ENCODE measurements around the gene CCDC63.

DNA sequence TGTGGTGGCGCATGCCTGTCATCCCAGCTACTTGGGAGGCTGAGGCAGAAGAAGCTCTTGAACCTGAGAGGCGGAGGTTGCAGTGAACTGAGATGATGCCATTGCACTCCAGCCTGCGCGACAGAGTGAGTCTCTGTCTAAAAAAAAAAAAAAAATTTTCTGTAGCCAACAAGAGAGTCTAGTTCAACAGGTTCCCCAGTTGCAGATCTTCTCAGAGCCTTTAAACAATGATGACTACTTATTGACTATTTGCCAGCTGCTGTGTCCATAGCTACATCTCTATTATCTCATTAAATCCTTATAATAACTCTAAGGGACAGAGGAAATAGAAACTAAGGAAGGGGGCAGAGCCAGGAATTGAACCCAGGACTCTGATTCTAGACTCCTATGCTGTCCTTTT is 88.8 kb downstream of the CCDC63 start:
- TF ChIP-seq, protein P1, sequence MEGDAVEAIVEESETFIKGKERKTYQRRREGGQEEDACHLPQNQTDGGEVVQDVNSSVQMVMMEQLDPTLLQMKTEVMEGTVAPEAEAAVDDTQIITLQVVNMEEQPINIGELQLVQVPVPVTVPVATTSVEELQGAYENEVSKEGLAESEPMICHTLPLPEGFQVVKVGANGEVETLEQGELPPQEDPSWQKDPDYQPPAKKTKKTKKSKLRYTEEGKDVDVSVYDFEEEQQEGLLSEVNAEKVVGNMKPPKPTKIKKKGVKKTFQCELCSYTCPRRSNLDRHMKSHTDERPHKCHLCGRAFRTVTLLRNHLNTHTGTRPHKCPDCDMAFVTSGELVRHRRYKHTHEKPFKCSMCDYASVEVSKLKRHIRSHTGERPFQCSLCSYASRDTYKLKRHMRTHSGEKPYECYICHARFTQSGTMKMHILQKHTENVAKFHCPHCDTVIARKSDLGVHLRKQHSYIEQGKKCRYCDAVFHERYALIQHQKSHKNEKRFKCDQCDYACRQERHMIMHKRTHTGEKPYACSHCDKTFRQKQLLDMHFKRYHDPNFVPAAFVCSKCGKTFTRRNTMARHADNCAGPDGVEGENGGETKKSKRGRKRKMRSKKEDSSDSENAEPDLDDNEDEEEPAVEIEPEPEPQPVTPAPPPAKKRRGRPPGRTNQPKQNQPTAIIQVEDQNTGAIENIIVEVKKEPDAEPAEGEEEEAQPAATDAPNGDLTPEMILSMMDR (conservative IDR thresholded peaks at IDR 0.05) = no peak
- TF ChIP-seq ZFX (IDR thresholded peaks at IDR 0.05) = no peak

All from C4-2B (cell line).